ENCODE measurements around the gene EXOC1. TPM values are rescaled to one million over a fixed set of nuclear protein-coding genes. Genes with fewer than 3 reads are reported as not detected.

Gene EXOC1
- total and polyA plus RNA-seq, 2 of the 4 experiments (the other 2 are of a cell fraction) = 19.9 to 49.5 TPM

GRCh38 chr4:55921093-55921492, 67.6 kb downstream of the EXOC1 start:
- H2AK5ac ChIP-seq (ENCODE audit: low read depth, low read length) = no peak overlapping the region
- no peaks in the 10 kb centered on the region for H3K36me3 ChIP-seq (ENCODE audit: control insufficient read depth, insufficient read depth, low read length)
- dilution Hi-C loops (cut with HindIII; ENCODE audit: low sequenced_read_pairs, unreplicated experiment) (no loop called here), in situ Hi-C loops (cut with MboI; ENCODE audit: low sequenced_read_pairs) (no loop called here), intact Hi-C loops (cut with micrococcal nuclease) (no loop called here)
- H4K20me1 ChIP-seq (ENCODE audit: insufficient read depth, low read length) = no peaks in the 10 kb centered on the region
- no peak overlapping the region for H2BK5ac ChIP-seq (ENCODE audit: low read depth, low read length, poor library complexity, severe bottlenecking)
- H2BK15ac ChIP-seq (ENCODE audit: low read depth, low read length) = no peak overlapping the region
- POLR2A ChIA-PET (ENCODE audit: unreplicated experiment) = no interaction called here
- DNase-seq = no peak
- peak; percentile 64 for TF ChIP-seq MAFK (IDR thresholded peaks at IDR 0.05; ENCODE audit: low read depth, low read length)
- peak; percentile 51 for TF ChIP-seq NFE2L2 (IDR thresholded peaks at IDR 0.05; ENCODE audit: low read depth, low read length)
- TF ChIP-seq ELK1 (IDR thresholded peaks at IDR 0.05; ENCODE audit: borderline replicate concordance, low read depth, low read length) = no peak
- no peak overlapping the region for H3K56ac ChIP-seq (ENCODE audit: extremely low read depth, insufficient read depth, low read length)
- no peak overlapping the region for H3K9ac ChIP-seq (ENCODE audit: low read depth, low read length)
- 0 out of 2 replicates have a peak, but pooled peaks cover 4% of the 10 kb centered on the region for H3K9me1 ChIP-seq (ENCODE audit: insufficient read depth, low read length)
- no peaks in the 10 kb centered on the region for H3K9me3 ChIP-seq (ENCODE audit: control insufficient read depth, insufficient read depth, low read length)
- H3K4me3 ChIP-seq (ENCODE audit: insufficient read depth, low read depth, low read length) = no peak overlapping the region
- no peak overlapping the region for H4K5ac ChIP-seq (ENCODE audit: low read depth, low read length)
- H4K91ac ChIP-seq (ENCODE audit: insufficient read depth, low read depth, low read length) = no peak overlapping the region
- H2BK20ac ChIP-seq (ENCODE audit: low read depth, low read length) = no peak overlapping the region
- no TSS peak for BruUV-seq (replicated peaks)
- WGBS, 2 experiments (ENCODE audit: extremely low coverage in 2 of 2, insufficient read length in 1 of 2) = 92% methylated on average over 2 of the region's 3 CpGs; no CpG with 5 or more reads in 1 of the 2 experiments
- CTCF ChIA-PET = no interaction called here
- H2AFZ ChIP-seq (replicated peaks; ENCODE audit: low read length, poor library complexity) = no peak overlapping the region
- H3K4me2 ChIP-seq (ENCODE audit: low read depth, low read length) = no peak overlapping the region
- H3K23ac ChIP-seq (ENCODE audit: low read depth, low read length) = no peak overlapping the region
- no peaks in the 10 kb centered on the region for H3K79me1 ChIP-seq (ENCODE audit: low read depth in 1 of 2, low read length in 2 of 2)
- H3K18ac ChIP-seq (ENCODE audit: low read depth, low read length) = no peak overlapping the region
- no peak for ATAC-seq (ENCODE audit: low read depth)
- 0 out of 2 replicates have a peak, but pooled peaks cover 1% of the 10 kb centered on the region for H3K4me1 ChIP-seq (ENCODE audit: control insufficient read depth, insufficient read depth, low read length)
- H3K4ac ChIP-seq (ENCODE audit: low read depth, low read length) = no peak overlapping the region
- H3K14ac ChIP-seq (replicated peaks; ENCODE audit: low read depth, low read length) = no peak overlapping the region
- no peak overlapping the region for H4K8ac ChIP-seq (ENCODE audit: low read depth in 2 of 2, low read length in 2 of 2)
- H2AK9ac ChIP-seq (replicated peaks; ENCODE audit: low read depth, low read length, poor library complexity) = no peak overlapping the region
- no peaks in the 10 kb centered on the region for H3K27me3 ChIP-seq (ENCODE audit: control insufficient read depth, insufficient read depth, low read length)
- no peak overlapping the region for H2BK120ac ChIP-seq (ENCODE audit: low read depth, low read length)
- no peak overlapping the region for H3K27ac ChIP-seq (ENCODE audit: insufficient read depth, low read length)
